Stimulated activated CD4-positive, alpha-beta T cell treated with anti-CD3 and anti-CD28 coated beads, TNF-alpha, amount 100 ng/mL, for 4 hours (primary cell): ENCODE data around the gene CHRDL1.

Source experiments
- DNase-seq, 3 experiments: peaks; one replicate each; pipeline ENCODE4 v3.0.0-alpha.2; 2020; ENCODE audit warnings: low read depth in 3 of 3

Gene CHRDL1

DNA sequence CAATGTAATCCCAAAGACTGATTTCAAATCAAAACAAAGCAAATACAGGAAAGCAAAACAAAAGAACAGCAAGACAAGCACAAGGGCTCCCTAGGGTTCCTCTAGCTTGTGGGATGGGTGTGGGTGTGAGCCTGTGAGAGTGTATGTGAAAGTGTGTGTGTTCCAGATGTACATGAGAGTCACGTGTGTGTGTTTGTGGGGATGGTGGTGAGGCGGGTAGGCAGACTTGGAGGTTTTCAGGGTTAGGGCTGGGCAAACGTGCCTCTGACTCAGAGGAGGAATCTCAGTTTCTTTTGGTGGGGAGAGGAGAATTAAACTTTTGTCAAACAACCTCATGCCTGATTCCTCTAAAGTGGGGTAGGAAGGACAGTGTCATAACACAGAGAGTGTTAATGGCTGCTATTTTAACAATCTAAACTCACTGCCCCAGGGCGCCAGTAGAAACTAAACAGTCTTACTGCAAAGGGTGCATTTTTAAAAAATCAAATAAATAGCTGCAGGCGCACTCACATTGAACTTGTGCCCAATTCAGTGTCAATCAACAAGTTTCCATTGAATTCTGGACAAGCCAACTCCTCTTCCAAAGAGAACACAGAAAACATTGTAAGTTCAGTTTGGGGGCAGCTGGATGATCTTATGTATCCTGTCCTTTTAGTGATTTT lies 51.8 kb downstream of the CHRDL1 start:
- DNase-seq, result no peak

- no peak for DNase-seq
Observed at GRCh38 chrX:110741213-110741796, 54.3 kb downstream of the CHRDL1 start.

DNA sequence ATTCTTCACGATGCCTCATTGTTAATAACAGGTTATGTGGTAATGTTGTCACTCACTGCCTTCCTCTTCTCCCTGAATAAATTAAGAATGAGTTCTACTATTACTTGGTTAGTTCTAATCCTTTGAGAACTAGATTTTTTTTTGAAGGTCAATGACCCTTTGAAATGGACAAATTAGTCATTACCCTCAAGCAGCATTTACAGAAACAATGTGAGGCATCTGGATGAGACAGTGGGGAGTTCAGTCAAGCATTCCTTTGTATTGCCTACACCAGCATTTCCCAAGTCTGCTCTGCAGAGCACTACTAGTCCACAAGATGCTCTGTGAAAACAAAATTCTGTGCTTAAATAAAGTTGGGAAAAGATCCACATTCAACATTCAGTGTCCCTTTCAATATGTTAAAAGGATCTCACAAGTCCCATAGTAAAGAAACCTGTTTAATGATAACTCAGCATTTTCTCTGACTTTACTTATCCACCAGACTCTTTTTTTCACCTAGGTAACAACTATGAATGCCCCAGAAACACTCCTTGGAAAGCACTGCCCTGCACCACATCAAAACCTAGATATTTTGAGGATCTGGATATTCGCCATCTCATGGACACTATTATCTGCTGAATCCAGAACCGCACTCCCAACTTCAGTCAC lies 60.6 kb downstream of the CHRDL1 start:
- DNase-seq, result no peak

DNA sequence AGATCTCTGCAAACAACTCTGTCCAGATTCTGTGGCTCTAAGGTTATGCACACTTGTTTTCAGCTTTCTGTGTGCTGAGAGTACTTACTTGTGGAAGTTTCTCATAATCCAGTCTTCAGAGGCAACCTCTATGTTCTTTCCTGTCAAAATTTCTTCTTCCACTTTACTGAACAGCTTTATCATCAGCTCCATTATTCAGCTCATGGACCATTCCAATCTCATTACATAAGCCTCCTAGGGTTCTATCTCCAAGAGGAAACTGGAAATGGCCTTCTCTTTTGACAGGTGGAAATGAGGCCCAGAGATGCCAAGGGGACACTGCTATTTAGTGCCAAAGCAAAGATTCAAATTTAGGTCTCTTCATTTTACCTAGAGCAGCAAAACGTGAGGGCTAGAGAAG lies 61.3 kb downstream of the CHRDL1 start:
- no peak for DNase-seq

DNA sequence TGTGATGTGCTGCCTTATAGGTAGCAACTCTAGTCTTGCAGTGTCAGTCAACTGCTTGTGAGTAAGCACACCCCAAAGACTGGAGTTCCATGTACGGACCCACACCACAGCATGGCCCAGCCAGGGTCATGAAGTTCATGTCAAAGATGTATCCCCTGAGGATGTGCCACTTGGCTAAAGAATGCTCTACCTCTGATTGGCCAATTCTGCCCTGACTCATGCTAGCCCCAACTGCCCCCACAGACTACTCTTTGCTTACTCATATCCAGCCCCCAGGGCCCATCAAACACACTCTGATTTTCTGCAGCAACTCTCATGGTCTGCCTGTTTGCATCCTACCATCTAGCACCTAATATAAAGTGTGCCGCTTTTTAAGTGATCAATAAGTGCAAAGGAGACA lies 62.5 kb downstream of the CHRDL1 start:
- no peak for DNase-seq

DNA sequence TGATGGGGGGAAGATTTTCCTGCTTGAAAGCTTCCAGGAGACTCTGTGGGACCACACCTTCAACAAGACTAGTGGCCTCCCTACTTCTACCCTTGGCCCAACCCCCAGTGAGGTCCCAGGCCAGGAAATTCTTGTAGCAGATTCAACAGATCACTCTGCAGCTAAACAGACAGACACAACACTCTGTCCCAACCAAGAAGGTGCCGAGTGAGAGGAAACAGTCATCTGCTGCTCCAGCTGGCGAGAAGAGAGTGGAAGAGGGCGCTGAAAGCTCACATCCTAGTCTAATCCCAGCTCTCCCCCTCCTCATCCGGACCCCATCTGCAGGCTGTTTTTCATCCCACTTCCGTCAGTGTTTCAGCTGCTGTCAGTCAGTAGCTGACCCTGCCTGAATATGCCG lies 63.4 kb downstream of the CHRDL1 start:
- no peak for DNase-seq

- no peak for DNase-seq
Observed at GRCh38 chrX:110723844-110724243, 71.8 kb downstream of the CHRDL1 start.

GRCh38 chrX:110722135-110722534 lies 73.5 kb downstream of the CHRDL1 start:
- no peak for DNase-seq

- no peak for DNase-seq
Observed at GRCh38 chrX:110713666-110714065, 82.0 kb downstream of the CHRDL1 start.

- DNase-seq, result no peak
Observed at GRCh38 chrX:110706446-110706845, 89.2 kb downstream of the CHRDL1 start.

GRCh38 chrX:110703641-110704040 lies 92.0 kb downstream of the CHRDL1 start:
- no peak for DNase-seq

- no peak for DNase-seq
Observed at GRCh38 chrX:110699109-110699508, 96.5 kb downstream of the CHRDL1 start.

DNA sequence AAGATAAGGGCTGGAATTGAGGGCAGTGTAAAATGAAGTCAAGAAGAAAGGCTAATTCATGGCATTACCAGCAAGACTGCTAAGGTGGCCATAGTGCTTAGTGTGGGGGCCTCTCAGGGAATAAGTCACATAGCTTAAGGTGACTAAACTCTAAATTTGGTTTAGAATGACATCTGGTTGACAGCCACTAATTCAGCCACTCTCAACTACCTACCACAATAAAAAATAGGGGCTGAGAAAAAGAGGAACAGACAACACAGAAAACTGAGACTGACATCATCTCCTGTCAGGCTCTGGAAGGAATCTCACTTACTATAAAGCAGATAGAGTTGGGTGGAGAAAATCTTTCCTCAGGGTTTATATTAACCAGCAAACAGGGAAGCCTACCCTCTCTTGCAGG lies 96.9 kb downstream of the CHRDL1 start:
- no peak for DNase-seq

GRCh38 chrX:110692866-110693265 lies 102.8 kb downstream of the CHRDL1 start:
- DNase-seq, result no peak

DNA sequence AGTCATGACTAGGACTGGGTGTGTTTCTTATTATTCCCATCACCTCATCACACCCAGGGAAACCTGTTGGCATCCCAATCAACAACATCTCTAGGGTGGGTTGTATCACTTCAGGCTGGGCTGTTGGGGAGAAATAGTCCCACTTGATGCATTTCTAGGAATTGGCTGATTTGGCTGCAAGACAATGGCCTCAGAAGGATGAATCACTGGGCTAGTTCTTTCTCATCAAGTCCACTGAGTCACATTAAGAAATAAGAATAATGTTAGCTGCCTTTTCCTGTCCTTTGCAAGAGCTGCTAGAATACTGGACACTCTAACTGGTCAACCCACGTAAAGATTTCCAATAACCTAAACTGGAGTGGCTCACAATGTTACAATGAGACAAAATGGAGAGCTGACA lies 104.2 kb downstream of the CHRDL1 start:
- no peak for DNase-seq

GRCh38 chrX:110684653-110685052 lies 111.0 kb downstream of the CHRDL1 start:
- DNase-seq, result no peak

- no peak for DNase-seq
Observed at GRCh38 chrX:110683925-110684324, 111.7 kb downstream of the CHRDL1 start.

GRCh38 chrX:110678591-110678990 lies 117.0 kb downstream of the CHRDL1 start:
- no peak for DNase-seq

DNA sequence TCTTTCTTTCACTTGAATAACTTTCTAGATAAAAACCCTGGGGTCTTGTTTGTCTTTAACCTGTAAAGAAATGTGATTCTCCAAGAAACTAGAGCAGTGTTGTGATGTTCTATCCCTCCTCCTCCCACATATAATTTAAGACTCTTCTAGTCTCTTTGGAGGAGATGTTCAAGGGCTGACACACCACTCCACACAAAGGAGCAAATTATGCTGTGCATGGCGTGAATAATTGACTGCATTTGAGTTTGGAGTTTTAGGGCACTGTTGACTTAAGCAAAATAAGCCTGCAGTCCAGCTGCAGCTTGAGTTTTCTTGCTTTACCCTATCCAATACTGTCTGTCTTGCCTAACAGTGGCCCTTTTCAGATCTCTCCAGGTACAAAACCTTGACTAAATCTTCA lies 119.7 kb downstream of the CHRDL1 start:
- DNase-seq, result no peak

DNA sequence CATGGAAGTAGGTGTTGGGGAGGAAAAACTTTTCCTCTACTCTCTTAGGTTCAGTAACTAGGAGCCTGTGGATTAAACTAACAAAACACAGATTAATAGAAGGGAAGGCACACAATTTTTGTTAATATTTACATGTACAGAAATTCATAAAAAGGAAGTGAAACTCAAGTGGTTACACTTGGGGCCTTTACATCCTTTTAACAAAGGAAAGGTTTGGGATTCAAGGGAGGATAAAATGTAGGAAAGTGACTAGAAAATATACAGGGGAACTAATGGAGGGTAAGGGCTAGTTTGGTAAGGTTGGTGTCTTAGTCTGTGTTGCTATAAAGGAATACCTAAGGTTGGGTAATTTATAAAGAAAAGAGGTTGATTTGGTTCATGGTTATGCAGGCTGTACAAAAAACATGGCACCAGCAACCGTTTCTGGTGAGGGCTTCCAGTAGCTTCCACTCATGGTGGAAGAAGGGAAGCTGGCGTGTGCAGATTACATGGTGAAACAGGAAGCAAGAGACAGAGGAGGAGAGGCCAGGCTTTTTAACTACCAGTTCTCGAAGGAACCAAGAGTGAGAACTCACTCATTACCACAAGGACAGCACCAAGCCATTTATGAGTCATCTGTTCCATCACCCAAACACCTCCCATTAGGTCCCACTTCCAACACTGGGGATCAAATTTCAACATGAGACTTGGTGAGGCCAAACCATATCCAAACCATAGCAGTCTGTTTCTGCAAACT lies 124.4 kb downstream of the CHRDL1 start:
- DNase-seq, result no peak

- DNase-seq, result no peak
Observed at GRCh38 chrX:110669572-110669971, 126.0 kb downstream of the CHRDL1 start.

- no peak for DNase-seq
Observed at GRCh38 chrX:110667706-110668105, 127.9 kb downstream of the CHRDL1 start.
